Thyroid gland (tissue), 4 donors: Measurements from ENCODE around the gene SRRT.

Source experiments
- POLR2A ChIP-seq, 2 donors: fragments of 450-650 bp; IDR thresholded peaks; one replicate each; pipeline ENCODE4 v1.6.1; 2017; ENCODE audit warnings: antibody characterized with exemption in 2 of 2, mild to moderate bottlenecking in 2 of 2, moderate library complexity in 1 of 2
- TF ChIP-seq, protein P1 (sequence below), 6 experiments: fragments of 200-600 bp in 3 of 6; fragments of 450-650 bp in 3 of 6; sonication (generic) in 3 of 6; IDR thresholded peaks; one replicate each; pipeline ENCODE4 v1.5.1; 2016 to 2019; ENCODE audit warnings: antibody characterized with exemption in 6 of 6, mild to moderate bottlenecking in 2 of 6, inconsistent platforms in 1 of 6, moderate library complexity in 1 of 6

DNA sequence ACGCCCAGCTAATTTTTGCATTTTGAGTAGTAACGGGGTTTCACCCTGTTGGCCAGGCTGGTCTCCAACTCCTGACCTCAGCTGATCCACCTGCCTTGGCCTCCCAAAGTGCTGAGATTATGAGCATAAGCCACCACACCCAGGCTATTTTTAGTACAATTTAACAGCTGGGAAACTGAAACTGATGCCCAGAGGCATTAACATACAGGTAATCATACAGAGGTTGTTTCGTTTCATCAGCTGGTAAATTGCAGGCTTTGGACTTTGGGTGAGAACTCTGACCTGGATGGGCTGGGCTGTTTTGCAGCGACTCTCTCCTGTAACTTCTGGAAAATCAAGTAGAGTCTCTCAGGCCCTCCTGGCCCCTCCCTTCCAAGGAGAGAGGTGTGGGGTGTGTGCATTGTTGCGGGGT, 27.0 kb downstream of the SRRT start:
- TF ChIP-seq, protein P1, sequence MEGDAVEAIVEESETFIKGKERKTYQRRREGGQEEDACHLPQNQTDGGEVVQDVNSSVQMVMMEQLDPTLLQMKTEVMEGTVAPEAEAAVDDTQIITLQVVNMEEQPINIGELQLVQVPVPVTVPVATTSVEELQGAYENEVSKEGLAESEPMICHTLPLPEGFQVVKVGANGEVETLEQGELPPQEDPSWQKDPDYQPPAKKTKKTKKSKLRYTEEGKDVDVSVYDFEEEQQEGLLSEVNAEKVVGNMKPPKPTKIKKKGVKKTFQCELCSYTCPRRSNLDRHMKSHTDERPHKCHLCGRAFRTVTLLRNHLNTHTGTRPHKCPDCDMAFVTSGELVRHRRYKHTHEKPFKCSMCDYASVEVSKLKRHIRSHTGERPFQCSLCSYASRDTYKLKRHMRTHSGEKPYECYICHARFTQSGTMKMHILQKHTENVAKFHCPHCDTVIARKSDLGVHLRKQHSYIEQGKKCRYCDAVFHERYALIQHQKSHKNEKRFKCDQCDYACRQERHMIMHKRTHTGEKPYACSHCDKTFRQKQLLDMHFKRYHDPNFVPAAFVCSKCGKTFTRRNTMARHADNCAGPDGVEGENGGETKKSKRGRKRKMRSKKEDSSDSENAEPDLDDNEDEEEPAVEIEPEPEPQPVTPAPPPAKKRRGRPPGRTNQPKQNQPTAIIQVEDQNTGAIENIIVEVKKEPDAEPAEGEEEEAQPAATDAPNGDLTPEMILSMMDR (IDR thresholded peaks at IDR 0.05), result no peak
- no peak for TF ChIP-seq POLR2A (IDR thresholded peaks at IDR 0.05)
